Esophagus mucosa (tissue), 1 donor: ENCODE measurements around the gene COPZ1. TPM values are rescaled to one million over a fixed set of nuclear protein-coding genes. Genes with fewer than 3 reads are reported as not detected.
"Not testable (repeated sequence)": the region's sequence is repeated elsewhere in the genome, so short reads cannot be mapped to it uniquely, and the experiment has no call there.

ENCODE experiments used
- ATAC-seq: fragments of 200-7000 bp; cut with Tn5 transposase; one replicate; pipeline ENCODE4 v1.9.1; 2020
- total RNA-seq: library from RNA; stranded (reverse); gene quantifications from one replicate; pipeline ENCODE4 v1.2.4, GENCODE V29; 2023
- donor health status: DM: yes; HTN: yes; CAD: no.

Gene COPZ1, protein sequence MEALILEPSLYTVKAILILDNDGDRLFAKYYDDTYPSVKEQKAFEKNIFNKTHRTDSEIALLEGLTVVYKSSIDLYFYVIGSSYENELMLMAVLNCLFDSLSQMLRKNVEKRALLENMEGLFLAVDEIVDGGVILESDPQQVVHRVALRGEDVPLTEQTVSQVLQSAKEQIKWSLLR
- 111 TPM for total RNA-seq

- peak; percentile 98 for ATAC-seq
Measured at GRCh38 chr12:54324617-54325441, at the start of gene COPZ1. TSS of gene COPZ1 (plus strand) at chr12:54325131. CDS start at chr12:54325164, 33 bp downstream.

DNA sequence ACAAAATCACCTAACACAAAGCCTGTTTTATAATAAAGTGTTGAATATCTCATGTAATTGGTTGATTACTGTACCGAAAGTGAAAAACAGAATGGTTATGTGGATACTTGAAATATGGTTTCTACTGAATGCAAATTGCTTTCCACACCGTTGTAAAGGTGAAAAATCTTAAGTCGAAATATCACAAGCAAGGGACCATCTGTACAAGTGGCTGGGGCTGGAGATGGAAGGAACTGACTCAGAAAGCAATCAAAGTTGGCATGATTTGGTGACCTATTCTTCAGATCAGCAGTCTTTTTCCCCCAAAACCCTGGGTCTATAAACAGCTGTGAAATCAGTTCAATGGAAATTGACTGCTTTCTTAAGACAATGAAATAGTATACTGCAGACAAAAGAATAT is 48.6 kb upstream of the COPZ1 start:
- no peak for ATAC-seq

DNA sequence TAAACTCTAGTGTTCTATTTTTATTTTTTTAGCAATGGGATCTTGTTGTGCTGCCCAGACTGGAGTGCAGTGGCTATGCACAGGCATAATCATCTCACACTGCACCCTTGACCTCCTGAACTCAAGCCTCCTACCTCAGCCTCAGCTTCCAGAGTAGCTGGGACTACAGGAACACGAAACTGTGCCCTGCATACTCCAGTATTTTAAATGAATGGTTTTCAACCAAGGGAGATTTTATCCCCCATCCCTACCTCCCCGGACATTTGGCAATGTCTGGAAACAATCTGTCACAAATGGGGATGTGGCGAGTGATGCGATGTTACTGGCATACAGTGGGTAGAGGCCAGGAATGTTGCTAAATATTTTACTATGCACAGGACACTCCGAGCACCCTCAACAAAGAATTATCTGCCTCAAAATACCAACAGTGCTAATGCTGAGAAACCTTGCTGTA is 47.1 kb upstream of the COPZ1 start:
- no peak for ATAC-seq

DNA sequence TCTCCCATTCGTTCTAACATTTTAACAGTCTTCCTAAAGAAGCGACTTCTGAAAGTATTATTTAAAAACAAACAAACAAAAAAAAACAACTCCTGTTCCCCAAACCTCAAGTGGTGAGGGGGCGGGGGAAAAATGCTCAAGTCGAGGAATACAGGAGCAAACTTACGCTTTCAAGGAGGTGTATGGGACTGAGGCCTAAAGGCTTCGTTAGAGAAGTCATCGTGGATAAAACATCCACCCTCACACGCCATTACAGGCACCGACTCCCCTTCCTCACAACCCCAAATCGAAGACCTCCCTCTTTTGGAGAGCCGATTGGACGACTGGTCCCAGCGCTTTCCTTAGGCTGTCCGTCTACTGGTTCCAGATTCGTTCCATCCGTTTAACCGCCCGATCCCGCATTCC is 45.7 kb upstream of the COPZ1 start:
- no peak for ATAC-seq

- ATAC-seq: peak; percentile 86
Measured at GRCh38 chr12:54279632-54280467, 45.1 kb upstream of the COPZ1 start, which contains the start of gene CBX5. TSS of gene CBX5 (minus strand) at chr12:54280122. CDS start at chr12:54257650, 22,472 bp downstream.

- peak; percentile 96 for ATAC-seq
Measured at GRCh38 chr12:54280468-54281260, 44.3 kb upstream of the COPZ1 start, which contains the start of gene HNRNPA1. TSS of gene HNRNPA1 (plus strand) at chr12:54280726. CDS start at chr12:54280808, 82 bp downstream.

DNA sequence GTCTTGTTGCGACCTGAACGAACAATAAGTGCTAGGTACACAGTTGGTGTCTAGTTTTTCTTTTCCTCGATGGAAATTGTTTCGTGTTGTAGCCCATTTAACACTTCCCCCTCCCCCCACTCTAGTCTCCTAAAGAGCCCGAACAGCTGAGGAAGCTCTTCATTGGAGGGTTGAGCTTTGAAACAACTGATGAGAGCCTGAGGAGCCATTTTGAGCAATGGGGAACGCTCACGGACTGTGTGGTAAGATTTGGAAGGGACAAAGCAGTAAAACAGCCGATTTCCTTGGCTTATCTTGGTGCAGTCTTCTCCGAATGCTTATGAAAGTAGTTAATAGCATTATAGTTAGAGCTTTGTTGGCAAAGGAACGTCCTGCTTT is 43.7 kb upstream of the COPZ1 start:
- not testable (repeated sequence) for ATAC-seq

DNA sequence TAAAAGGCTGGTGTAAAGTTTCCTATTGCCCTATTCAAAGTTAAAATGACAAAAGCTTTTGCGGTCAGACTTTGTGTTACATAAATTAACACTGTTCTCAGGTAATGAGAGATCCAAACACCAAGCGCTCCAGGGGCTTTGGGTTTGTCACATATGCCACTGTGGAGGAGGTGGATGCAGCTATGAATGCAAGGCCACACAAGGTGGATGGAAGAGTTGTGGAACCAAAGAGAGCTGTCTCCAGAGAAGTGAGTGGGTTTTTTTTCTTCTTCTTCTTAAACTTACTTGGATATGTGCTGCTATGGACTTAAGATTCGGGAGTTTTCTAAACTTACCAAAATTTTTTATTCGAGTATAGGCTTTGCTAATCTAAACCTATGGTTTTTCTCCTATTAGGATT is 43.2 kb upstream of the COPZ1 start:
- not testable (repeated sequence) for ATAC-seq

- ATAC-seq: no peak
Measured at GRCh38 chr12:54282949-54283593, 41.9 kb upstream of the COPZ1 start.

DNA sequence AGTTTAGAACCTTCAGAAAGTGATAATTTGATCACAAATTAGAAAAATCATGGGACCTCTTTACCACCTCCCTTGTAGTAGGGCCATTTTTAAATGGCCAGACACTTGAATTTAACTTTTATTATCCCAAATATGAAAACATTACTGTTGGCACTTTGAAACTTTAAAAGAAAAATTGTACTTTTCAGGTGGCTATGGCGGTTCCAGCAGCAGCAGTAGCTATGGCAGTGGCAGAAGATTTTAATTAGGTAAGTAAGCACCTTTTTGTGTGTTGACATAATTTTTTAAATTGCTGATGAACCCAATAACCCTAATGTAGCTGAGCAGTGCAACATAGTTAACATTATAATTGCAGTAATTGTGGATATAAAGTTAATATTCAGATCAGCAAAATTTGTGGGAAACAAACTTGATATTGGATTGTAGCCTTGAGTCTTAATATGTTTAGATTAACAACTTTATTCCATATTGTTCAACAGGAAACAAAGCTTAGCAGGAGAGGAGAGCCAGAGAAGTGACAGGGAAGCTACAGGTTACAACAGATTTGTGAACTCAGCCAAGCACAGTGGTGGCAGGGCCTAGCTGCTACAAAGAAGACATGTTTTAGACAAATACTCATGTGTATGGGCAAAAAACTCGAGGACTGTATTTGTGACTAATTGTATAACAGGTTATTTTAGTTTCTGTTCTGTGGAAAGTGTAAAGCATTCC is 40.7 kb upstream of the COPZ1 start:
- not testable (repeated sequence) for ATAC-seq

DNA sequence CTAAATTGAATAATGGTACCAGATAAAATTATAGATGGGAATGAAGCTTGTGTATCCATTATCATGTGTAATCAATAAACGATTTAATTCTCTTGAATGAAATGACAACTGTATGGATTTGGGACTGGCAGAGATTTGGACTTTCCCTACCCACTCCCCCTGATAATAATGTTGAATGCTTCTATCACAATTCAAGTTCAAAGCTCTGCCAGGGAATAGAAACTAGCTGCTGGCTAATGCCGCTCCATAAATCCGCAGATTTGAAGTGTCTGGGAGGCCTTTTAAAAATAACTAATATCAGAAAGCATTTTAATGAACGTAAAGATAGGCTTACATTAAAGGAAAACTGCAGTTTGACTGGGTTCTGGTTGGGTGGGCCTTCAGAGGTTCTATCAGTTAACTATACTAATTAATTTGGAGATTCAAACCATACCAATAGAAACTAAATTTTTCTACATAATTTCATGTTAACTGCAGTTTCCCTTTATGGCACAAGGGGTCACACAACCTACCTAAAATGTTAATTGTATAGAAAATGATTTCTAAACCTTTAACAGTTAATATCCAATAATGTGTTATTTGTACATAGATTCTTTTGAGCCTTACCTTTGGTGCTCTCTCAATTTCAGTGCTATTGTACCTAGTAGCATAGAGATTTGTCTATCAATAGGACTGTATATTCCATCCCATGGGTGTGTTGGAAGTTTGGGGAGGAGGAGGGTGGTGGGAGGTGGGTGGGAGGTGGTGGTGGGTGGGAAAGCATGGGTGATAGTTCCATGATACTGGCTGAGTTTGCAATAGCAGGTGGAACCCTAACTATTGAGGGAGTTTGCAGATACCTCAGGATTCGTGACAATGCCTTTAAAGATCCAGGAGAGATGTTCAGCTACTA is 39.5 kb upstream of the COPZ1 start:
- ATAC-seq: no peak

- peak; percentile 73 for ATAC-seq
Measured at GRCh38 chr12:54286042-54287030, 38.6 kb upstream of the COPZ1 start.

DNA sequence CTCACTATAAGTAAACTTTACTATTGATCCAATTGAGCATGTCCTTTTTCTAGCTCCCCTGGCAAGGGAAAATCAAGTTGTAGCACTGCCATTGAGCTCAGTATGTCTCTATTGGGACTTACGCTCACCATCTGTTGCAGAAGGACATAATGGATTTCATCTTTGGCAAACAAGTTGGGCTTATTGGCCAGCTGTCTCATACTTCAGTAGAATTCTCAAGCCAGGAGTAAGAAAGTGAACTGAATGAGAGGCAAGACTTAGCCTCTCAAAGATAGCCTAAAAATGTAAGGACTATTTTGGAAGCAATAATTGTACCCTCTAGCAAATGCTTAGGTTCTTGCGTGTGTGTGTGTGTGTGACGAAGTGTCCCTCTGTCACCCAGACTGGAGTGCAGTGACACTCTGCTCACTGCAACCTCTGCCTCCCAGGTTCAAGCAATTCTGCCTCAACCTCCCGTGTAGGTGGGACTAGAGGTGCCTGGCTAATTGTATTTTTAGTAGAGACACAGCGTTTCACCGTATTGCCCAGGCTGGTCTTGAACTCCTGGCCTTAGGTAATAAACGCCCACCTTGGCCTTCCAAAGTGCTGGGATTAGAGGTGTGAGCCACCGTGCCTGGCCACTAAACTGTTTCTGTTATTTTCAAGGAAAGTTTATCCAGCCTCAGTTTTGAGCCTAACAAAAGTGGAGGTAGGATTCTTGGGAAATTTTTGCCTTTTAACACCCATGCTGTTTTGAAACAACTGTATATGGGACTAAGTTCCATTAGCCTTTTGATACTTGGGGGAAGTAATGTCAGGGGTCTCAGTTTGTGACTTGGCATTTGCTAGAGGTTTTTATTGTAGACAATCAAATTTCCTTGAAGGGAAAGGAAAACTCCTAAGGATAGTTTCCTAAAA is 37.4 kb upstream of the COPZ1 start:
- ATAC-seq: no peak

- no peak for ATAC-seq
Measured at GRCh38 chr12:54292083-54292930, 32.6 kb upstream of the COPZ1 start.

DNA sequence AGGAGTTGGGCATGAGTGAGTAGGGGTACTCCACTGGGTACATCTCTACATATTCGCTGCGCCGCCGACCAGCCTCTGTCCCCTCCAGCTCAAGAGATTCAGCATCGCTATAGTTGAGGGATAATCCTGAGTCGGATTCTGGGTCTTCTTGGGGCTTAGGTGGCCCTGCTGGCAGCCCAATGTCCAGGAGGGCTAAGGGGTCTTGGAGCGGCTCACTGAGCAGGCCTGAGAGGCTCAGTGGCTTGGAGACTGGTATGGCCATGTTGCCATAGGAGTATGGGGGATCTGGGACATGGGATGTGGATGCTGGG is 32.0 kb upstream of the COPZ1 start:
- no peak for ATAC-seq

DNA sequence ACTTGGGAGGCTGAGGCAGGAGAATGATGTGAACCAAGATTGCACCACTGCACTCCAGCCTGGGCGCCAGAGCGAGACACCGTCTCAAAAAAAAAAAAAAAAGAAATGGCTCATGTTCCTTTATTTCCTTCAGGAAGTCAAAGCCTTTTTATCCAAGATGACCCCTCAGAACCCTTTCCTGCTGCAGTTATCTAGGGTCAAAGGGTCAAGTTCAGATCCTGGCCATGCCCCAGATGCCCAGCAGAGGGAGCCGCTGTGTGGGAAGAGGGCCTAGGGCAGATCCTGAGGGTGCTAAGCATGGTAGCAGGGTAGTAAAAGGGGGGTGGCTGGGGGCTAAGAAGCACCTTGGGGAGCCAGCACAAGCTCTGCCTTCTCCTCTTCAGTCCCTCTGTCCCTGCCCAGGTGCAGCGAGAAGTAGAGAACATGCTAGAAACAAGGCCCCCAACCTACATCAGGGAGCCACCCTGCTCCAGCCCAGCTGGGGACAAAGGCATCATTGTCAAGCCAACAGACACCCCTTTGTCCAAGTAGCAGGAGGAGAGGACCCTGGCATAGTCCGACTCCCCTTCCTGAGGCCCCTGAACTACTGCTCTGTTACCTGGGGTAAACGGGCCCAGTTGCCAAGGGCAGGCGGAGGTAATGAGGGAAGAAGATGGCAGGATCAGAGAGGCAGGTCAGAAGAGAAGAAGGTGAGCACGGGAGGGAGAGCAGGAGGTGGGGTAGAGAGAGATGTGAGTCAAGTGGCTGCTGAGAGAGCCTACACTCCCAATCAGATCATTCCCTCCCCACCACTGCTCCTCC is 30.6 kb upstream of the COPZ1 start:
- ATAC-seq: peak; percentile 66
